Left colon (tissue), 2 donors: Measurements from ENCODE around the gene SUPT7L. TPM values are rescaled to one million over a fixed set of nuclear protein-coding genes. Genes with fewer than 3 reads are reported as not detected.
"Not testable (repeated sequence)": the region's sequence is repeated elsewhere in the genome, so short reads cannot be mapped to it uniquely, and the experiment has no call there.

ENCODE experiments used
- ATAC-seq: fragments of 200-7000 bp; cut with Tn5 transposase; one replicate; pipeline ENCODE4 v1.9.1; 2020; ENCODE audit warnings: mild to moderate bottlenecking, moderate library complexity
- DNase-seq, 2 donors: peaks; one replicate each; pipeline ENCODE4 v3.0.0-alpha.2; 2020
- intact Hi-C, 2 donors: fragments of 100-400 bp; cut with DNase I in 1 of 2; cut with micrococcal nuclease in 1 of 2; formaldehyde crosslinking; loops; one replicate each; pipeline versions ENCODE4 v1.11.2 to v1.14.0; 2022; cut with DNase I, micrococcal nuclease
- total RNA-seq, 2 donors: library from RNA; stranded (reverse); fragmentation: NEBNext Ultra II Directional; extraction: Animal tissue kit (Norgen Biotek cat#: 25700); gene quantifications; one replicate each; pipeline ENCODE4 v1.2.1, GENCODE V29; 2021
- donor health status: DM: no; HTN: no; CAD: no.
- donor health status: DM: yes; HTN: yes; CAD: no.

The SUPT7L gene
- total RNA-seq, 2 donors from 2014 or later = 22.3 to 23.1 TPM

DNA sequence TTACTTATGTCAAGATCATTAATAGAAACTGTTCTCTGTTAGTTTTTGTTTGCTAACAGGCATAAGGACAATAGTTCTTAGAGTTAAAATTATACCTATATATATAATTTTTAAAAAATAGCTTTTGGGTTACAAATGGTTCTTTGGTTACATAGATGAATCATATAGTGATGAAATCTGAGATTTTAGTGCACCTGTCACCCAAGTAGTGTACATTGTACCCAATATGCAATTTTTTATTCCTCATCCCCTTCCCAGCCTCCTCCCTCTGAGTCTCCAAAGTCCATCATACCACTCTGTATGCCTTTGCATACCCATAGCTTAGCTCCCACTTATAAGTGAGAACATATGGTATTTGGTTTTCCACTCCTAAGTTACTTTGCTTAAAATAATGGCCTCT lies 26.6 kb upstream of the SUPT7L start:
- intact Hi-C loops = no loop called here
- ATAC-seq = no peak
- DNase-seq = no peak

DNA sequence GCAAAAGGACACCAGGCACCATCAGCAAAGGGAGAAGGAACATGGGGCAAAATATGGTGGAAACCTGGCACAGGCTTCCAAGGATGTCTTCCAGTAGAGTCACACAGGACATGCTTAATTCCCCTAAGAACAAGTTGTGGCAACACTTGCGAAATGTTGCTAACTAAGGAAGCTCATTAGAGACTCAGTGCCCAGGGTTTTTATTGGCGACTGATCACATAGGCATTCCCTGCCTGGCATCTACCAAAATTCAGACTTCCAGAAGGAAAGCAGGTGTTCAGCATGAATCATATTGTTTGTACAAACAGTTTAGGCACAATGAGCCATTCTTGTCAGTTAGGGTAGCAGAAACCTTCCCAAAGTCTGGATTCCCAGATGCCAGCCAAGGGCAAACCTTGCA lies 26.0 kb upstream of the SUPT7L start:
- ATAC-seq (no peak), DNase-seq (no peak)
- intact Hi-C loops = no loop called here

DNA sequence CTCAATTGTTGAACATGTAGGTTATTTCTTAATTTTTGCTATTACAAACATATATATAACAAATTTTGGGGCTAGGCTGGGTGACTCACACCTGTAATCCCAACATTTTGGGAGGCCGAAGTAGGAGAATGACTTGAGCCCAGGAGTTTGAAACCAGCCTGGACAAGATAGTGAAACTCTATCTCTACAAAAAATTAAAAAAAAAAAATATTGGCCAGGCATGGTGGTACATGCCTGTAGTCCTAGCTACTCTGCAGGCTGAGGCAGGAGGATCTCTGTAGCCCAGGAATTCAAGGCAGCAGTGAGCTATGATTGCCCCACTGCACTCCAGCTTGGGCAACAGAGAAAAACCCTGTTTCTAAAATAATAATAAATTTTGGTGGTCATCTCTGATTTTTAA lies 23.8 kb upstream of the SUPT7L start:
- intact Hi-C loops = no loop called here
- ATAC-seq = no peak
- DNase-seq = no peak

DNA sequence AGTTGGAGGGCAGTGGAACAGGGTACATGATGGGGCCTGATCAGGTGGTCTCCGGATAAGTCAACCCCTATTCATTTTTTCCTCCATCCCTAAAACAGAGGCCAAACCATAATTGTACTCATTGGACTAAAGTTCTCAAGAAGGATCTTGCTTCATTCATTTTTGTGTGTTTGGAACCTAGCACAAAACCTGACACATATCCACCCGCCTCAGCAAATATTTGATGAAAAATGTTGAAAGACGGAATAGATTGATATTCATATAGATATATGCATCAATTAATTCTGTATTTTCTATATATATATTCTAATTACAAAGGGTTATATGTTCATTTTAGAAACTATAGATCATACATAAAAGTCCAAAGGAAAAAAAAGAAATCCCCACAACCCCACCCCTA lies 22.2 kb upstream of the SUPT7L start:
- intact Hi-C loops = no loop called here
- DNase-seq = no peak
- ATAC-seq = no peak

DNA sequence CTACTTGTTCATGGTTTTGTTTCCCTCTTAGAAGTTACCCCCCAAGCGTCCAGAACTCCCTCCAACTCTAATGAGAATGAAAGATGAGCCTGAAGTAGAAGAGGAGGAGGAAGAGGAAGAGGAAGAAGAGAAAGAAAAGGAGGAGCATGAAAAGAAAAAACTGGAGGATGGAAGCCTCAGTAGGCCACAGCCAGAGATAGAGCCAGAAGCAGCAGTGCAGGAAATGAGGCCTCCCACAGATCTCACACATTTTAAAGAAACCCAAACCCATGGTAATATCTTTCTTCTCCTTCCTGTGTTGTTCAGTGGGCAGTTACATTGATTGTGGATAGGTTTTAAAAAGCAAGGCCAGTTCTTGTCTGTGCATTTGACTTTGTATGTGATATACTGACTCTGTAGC lies 21.6 kb upstream of the SUPT7L start:
- ATAC-seq, intact Hi-C loops, DNase-seq: not testable (repeated sequence)

DNA sequence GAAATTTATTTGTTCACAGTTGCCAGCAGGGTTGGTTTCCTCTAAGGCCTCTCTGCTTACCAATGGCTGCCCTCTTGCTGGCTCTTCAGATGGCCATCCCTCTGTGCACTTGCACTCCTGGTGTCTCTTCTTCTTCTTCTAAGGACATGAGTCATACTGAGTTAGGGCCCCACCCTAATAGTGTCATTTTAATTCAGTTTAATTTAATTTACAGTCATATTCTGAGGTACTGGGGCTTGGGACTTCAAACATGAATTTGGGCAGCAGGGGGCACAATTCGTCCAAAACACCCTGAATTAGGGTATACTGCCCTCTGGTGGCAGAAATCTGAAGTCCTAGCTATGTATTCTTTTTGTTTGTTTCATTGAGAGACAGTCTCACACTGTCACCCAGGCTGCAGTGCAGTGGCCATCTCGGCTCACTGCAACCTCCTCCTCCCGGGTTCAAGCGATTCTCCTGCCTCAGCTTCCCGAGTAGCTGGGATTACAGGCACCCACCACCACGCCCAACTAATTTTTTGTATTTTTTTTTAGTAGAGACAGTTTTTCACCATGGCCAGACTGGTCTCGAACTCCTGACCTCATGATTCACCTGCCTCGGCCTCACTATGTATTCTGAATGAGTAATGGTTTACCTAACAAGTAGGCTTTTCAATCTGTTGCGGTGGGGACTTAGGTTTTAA lies 20.1 kb upstream of the SUPT7L start:
- DNase-seq (peak; percentile 68 to 91), ATAC-seq (peak; percentile 64)
- intact Hi-C loops = no loop called here

DNA sequence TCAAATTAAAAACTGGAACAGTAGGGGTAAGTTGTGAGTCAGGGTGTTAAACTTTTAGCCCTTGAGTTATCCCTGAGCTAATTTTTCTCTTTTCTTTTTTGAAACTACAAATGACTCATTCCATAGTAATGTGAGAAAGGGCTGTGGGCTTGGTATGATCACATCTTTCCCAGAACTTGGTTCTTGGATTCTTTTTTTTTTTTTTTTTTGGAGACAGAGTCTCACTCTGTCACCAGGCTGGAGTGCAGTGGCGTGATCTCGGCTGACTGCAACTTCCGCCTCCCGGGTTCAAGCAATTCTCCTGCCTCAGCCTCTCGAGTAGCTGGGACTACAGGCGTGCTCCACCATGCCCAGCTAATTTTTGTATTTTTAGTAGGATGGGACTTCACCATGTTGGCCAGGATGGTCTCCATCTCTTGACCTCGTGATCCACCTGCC lies 18.9 kb upstream of the SUPT7L start:
- DNase-seq, ATAC-seq, intact Hi-C loops: not testable (repeated sequence)

DNA sequence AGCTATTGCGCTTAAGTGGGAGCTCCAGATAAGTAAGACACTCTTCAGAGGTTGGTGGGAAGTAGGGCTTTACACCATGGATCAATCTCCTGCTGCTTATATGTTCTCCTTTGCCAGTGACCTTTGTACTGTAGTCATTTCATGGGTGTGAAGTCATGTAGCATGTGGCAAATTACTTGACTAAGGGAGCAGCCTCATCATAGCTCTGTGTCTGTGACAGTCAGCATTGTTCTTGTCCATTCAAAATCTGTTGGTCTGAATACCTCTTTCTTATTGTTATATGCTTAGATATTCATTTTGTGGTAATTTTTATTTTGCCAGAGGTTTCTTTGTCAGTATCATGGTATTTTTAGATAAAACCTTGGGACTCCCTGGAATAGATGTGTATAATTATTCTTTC lies 18.4 kb upstream of the SUPT7L start:
- DNase-seq = no peak
- intact Hi-C loops = no loop called here
- ATAC-seq = peak; percentile 94

DNA sequence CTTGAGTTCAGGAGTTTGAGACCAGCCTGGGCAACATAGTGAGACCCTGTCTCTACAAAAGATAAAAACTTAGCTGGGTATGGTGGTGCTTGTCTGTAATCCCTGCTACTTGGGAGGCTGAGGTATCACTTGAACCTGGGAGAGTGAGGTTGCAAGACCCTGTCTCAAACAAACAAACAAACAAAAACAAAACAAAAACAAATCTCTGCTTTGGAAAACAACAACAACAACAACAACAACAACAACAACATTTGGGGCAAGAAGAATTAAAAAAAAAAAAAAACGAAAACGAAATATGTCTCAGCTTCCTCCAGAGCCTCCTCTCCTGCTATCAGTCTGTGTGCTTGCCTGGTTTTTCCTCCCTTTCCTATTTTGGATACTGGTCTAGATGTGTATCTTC lies 17.2 kb upstream of the SUPT7L start:
- intact Hi-C loops = no loop called here
- ATAC-seq (no peak), DNase-seq (no peak)

DNA sequence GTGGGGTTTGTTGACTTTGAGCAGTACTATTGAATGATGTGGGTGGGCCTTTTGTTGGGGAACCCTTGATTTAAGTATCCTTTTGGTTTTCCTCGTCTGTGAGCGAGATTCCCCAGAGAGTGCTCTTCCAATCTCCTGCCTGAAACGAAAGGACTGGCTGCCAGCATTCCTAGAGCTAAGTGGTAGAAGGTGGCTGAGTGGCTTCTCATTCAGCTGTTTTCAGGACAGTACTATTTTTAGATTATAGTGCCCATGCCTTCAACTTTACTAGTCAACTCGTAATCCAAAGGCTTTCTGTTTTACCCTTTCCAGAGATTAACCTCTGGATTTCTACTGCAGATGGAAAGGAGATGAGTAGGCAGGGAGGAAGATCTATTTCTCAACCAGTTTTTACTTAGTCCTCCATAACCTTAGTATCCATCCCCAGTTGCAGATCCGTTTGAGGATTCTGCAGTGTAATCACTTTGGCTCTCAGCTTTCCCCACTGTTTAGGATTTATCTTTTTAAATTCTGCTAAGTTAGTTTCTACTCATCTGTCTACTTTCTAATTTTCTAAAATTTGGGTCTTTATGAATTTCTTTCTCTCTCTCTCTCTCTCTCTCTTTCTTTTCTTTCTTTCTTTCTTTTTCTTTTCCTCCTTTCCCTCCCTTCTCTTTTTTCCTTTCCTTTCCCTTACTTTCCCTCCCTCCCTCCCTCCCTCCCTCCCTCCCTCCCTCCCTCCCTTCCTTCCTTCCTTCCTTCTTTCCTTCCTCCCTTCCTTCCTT lies 9.5 kb upstream of the SUPT7L start:
- intact Hi-C loops = no loop called here
- DNase-seq (no peak), ATAC-seq (no peak)

DNA sequence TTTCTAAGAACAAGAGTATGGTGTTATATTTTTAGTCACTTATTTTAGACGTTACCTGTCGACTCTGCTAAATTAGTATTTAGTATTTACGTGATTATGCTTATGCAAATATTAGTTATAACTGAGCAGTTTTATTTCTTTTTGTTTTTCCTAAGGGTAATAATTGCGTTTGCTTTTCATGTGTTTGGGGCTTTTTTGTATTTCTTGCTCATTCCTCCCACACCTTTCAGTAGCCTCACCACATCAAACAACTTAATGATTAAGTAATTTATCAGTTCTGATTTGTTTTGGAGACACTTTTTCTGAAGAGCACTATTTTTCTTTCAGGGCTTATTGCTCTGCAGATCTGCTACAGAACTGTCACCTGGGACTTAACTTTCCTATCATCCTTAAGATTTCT lies 7.8 kb upstream of the SUPT7L start:
- DNase-seq (no peak), ATAC-seq (no peak)
- intact Hi-C loops = no loop called here

DNA sequence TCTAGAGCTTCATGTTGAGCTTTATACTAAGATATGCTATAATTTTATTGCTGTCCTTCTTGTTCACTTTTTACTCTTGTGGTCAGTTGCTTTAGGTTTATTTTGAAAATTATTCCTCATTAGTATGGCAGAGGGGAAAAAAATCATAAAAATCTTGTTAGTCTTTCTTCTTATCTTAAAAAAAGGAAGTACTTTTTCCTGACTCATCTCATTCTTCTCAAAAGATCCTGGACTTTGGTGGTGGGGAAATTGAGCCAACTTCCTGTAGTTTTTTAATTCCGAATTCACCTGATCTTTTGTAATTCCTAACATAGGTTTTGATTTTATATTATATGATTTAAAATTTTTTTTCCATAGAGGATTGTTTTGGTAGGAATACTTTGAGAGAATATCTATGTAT lies 4.0 kb upstream of the SUPT7L start:
- intact Hi-C loops = no loop called here
- ATAC-seq = no peak

DNA sequence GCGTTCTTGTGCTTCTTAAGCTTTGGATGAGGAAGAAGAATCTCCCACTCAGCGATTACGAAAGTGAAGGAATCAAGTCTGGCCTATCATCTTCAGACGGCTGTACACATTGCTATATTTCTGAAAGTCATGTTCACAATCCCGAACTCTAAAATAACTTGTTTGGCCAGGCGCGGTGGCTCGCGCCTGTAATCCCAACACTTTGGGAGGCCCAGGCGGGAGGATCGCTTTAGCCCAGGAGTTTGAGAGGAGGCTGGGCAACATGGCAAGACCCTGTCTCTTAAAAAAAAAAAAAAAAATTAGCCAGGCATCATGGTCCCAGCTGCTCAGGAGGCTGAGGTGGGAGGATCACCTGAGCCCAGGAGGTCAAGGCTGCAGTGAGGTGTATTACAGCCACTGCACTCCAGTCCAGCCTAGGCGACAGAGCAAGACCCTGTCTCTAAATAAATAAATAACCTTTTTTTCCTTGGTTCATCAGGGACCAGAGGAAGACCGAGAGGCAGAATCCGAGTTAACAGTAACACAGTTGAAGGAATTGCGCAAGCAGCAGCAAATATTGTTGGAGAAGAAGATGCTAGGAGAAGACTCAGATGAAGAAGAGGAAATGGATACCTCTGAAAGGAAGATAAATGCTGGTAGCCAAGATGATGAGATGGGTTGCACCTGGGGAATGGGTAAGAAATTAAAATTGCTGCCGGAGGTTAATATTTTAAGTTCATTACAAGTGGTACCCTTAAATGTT lies 1.4 kb upstream of the SUPT7L start:
- intact Hi-C loops = no loop called here
- no peak for ATAC-seq
- DNase-seq = no peak

More for the DNA sequence above, 4.0 kb upstream of the SUPT7L start:
- DNase-seq = no peak

DNA sequence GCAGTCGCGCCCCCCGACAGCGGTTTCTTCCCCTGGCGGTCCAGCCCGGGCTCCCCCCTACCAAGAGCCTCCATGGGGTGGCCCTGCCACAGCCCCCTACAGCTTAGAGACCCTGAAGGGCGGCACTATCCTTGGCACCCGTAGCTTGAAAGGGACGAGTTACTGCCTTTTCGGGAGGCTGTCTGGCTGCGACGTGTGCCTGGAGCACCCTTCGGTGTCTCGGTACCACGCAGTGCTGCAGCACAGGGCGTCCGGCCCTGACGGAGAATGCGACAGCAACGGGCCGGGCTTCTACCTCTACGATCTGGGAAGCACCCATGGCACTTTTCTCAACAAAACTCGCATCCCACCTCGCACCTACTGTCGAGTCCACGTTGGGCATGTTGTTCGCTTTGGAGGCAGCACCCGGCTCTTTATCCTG lies 750 bp upstream of the SUPT7L start:
- DNase-seq = no peak
- peak; percentile 36 for ATAC-seq

DNA sequence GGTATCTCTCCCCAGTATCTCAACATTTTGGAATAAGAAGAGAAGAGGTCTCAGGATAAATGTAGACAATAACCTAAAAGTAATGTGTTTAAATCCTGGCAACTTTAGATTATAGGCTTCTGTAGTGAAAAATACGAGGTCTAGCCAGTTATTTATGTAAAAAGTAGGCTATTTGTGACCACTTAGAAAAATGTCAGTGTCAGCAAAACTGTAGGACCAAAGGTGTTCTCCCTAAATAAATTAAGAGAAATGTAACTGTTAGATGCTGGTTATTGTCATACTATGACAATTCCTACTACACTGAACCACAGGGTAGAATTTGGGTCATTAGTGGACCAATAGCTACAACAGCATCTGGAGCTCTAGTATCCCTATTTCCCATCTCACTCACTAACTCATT lies 2.0 kb downstream of the SUPT7L start:
- intact Hi-C loops = no loop called here
- ATAC-seq = no peak
- DNase-seq = no peak

More for the DNA sequence above, 750 bp upstream of the SUPT7L start:
- intact Hi-C loops = no loop called here

DNA sequence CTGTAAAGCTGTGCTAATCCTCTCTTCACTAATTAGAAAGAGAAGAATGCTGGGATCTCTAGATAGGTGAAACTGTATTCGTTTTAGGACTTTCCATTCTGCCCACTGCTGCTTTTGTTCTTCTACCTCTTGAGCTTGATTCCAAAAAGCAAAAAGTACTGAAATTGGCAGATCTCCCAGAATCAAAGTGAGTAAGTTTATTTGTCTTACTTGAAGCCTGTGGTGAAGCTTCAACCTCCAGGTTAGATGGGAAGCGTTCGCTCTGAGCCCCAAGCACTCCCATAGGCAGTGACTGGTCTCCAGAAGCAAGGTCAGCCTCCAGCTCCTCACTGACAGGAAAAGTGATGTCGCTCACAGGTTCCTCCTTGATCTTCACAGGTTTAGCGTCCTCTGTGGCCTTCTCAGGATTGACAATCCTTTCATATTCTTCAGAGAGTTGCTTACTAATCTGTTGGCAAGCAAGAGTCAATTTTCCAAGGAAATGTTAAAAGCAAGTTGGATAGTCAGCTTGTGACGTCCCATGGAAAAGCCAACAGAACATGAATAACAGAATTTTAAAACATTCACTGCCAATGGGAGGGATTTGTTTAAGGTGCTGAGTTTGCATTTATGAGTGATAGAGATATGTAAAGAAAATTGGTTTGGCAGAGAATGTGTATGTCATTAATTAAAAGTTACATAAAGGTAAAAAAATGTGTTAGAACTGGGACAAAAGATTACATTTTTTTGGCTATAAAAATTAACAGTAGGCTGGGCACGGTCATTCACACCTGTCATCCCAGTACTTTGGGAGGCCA lies 8.1 kb downstream of the SUPT7L start:
- intact Hi-C loops = no loop called here

DNA sequence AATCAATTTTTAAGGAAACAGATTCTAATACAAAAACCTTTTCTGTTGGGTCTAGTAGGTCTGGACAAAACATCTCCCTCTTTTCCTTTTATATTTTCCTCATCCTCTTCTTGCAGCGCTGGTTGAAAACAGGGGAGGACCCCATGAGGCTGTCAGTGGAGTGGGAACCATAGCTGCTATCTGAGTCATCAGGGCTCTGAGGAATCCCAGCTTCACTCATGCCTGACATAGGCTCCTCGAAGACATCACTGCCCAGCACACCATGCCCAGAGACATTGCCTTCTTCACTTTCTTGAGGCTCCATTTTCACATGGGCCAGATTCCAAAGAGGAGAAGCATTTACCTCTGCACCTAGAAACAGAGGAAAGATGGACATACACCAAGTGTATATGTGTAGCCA lies 10.0 kb downstream of the SUPT7L start:
- no peak for DNase-seq
- no peak for ATAC-seq
- intact Hi-C loops = no loop called here

More for the DNA sequence above, 8.1 kb downstream of the SUPT7L start:
- ATAC-seq = no peak
- DNase-seq = no peak

DNA sequence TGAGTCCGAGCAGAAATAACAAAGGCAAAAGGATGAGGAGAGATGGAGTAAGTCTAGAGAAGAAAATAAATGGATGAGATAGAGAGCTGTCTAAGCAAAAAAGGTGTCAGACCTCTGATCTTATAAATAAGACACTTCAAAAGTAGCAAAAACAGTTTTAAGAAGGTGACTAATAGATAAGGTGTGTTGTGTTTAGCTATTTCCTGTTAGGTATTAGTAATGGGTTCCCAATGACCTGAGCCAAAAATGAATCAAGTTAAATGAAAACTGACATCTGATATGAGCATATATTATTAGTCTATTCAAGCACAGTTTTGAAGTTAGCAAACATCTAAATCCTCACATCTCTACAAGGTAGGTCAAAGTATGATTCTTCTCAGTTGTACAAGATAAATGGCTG lies 10.6 kb downstream of the SUPT7L start:
- no peak for ATAC-seq
- intact Hi-C loops = no loop called here

DNA sequence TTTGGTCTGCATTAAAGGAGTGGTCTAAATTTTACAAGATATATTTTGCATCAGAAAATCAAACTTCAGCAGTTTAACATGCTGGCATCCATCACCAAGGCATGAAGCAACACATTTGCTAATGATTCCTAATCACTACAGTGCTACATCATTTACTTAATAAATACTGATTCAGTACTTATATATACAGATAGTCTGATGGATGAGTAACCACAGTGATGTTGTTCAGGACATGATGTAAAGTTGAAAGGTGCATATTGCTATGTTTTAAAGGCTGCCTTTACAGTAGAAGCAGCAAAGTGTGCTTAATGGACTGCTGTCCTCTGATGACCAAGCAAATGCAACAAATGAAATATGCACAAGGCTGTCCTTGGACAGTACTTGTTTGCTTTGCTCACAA lies 11.1 kb downstream of the SUPT7L start:
- DNase-seq = no peak
- intact Hi-C loops = no loop called here
- no peak for ATAC-seq

More for the DNA sequence above, 10.6 kb downstream of the SUPT7L start:
- DNase-seq = no peak
